Measurements from ENCODE around the gene EFL1. TPM values are rescaled to one million over a fixed set of nuclear protein-coding genes. Genes with fewer than 3 reads are reported as not detected.
"Not testable (repeated sequence)": the region's sequence is repeated elsewhere in the genome, so short reads cannot be mapped to it uniquely, and the experiment has no call there.

Gene EFL1
- polyA plus RNA-seq, 12 donors: 9.3 to 17.8 (median 14.4) TPM; not detected in 1

- not testable (repeated sequence) for DNase-seq
These were observed 58.0 kb downstream of the EFL1 start for GRCh38 chr15:82204575-82204974.

GRCh38 chr15:82197733-82198594, 64.6 kb downstream of the EFL1 start:
- DNase-seq: peak; percentile 78

DNA sequence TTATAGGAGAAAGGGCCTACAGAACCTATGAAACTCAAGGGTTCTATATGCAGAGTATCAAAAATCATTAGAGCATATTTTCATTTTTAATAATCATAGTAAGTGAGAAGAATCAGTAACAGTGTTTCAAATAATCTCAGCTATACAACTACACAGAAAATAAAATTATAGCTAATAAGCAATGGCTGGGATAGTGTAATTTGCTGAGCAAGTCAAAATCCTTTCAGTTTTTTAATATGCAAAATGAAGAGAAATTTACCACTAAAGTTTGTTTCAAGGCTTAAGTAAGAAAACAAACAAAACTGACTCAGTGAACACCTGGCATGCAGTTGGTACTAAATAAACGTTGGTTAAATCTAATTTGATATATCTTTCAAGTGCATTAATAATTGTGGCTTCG, 66.2 kb downstream of the EFL1 start:
- no peak for DNase-seq

GRCh38 chr15:82195818-82196217, 66.7 kb downstream of the EFL1 start:
- not testable (repeated sequence) for DNase-seq

GRCh38 chr15:82194488-82194887, 68.0 kb downstream of the EFL1 start:
- not testable (repeated sequence) for DNase-seq

DNA sequence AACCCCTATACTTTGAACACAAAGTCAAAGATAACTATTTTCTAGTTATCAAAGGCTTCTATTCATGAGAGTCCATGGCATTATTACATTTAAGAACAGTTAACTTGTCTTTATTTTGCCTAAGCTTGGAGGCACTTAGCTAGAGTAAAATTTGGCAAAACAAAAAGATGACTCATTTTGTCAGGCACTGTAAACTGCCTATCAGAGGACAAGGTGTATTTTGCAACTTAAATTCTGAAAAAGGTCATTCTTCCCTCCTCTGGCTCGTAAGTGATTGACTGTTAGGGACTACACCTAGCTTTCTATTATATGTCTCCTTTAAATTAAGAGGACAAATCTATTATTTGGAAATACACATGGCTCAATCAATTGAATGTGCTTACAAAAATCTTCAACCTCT, 69.1 kb downstream of the EFL1 start:
- DNase-seq: not testable (repeated sequence)

DNA sequence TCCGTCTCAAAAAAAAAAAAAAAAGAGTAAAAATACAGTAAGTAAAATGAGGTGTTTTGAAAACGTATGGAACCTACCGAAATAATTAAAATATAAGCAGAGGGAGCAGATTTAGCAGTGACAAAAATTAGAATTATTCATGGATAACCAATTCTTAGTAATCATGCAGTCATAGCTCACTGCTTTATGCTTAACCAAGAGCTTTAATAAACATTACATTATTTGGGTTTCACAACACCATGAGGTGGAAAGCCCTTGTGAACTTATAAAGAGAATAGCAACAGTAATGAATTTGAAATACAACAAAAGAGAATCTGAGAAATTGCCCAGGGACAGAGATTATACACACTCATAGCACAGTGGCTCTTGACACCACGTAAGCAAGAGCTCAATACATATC, 70.1 kb downstream of the EFL1 start:
- not testable (repeated sequence) for DNase-seq

DNA sequence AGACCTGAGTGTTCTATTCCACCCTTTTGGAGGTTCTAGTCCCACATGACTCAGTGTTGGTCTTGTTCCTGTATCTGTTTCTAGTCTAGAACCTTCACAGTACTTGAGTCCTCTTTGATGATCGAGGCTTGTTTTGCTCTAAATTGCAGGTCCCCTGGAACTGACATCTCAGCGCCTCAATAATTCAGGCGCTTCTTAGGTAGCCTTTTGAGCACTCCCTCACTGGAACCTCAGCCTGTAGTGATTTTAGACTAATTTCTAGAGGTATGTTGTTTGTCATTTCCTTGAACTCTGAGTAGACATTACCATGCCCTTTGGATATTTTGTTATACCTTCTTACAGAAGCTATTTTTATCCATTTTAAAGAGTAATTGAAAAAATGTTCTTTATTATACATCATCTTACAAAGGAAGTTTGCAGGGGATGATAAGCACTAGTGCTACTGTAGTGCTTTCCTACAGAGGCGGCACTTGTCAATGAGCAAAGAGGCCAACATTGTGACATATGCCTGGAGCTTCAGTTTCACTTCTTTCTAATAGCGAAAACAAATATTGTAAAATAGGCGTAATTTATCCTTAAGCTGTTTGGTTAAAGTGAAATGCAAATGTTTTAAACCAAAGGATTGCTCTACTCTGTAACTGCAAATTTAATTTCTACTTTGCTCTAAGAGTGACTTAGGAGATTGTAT, 75.7 kb downstream of the EFL1 start:
- no peak for DNase-seq

DNA sequence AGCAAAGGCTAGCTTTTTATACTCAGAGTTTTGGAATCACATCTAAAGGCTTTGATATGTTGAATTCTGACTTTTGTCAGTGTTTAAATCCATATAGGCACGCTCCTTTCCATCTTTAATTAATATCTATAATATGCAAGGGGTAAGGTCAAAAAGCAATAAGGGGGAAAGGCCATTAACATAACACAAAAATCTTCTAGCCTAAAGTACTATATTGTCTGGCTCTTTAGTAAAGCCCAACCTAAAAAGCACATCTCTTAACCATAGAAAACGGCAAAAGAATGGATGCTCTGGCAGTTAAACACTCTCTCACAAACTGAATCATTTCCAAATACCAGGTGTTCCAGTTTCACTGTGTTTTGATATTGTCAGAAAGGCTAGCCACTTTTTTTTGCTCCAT, 76.4 kb downstream of the EFL1 start:
- no peak for DNase-seq

DNA sequence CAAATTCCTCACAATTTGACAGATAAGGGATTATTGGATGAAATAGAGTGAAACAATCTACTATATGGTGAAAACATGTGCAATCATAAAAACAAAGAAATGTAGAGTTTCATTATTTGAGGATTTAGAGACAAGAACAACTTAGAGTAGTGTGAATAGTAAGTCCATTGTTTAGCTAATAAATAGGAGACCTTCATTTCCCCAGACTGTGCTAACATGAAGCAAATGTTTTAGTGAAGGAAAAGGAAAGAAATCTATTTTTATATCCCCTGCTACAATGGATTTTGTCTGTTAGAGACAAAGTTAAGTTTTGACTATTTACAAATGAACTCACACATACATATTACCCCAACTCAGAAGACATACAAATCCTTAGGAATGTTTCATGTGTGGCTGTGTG, 77.8 kb downstream of the EFL1 start:
- no peak for DNase-seq

DNA sequence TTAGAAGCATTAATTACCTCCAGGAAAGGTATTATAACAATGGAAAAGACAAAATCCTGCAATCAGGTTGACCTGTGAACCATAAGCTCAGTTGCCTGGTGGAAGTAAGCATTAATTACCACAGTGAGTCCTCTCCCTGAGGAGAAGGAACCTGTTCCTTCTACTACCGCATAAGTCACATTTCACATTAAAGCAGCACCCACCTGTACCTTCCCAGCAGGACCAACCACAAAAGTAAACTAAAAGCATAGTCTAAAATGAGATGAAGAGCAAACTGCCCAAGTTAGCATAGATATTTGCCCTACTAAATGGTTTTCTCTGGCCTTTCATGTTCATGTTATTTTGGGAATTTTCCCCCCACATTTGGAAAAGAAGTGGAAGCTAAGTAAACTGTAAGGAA, 78.2 kb downstream of the EFL1 start:
- no peak for DNase-seq

- DNase-seq: peak; percentile 33
These were observed 79.2 kb downstream of the EFL1 start for GRCh38 chr15:82183121-82184031.

DNA sequence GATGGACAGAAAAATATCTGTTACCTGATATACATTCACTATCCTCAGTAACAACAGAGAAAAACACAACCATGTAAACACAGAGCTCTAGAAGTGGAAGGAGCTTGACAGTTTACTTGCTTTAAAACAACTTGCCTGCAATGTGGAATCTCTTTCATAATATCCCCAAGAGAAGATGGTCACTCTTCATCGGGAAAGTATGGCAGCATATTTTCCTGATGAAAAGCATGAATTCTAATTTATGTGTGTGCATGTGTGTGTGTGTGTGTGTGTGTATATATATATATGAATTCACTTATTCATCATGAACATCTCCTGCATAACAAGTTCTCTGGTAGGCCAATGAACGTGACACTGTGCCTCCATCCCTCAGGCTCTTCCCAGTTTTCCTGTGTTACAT, 81.2 kb downstream of the EFL1 start:
- no peak for DNase-seq

- DNase-seq: no peak
These were observed 84.5 kb downstream of the EFL1 start for GRCh38 chr15:82178061-82178460.

- no peak for DNase-seq
These were observed 85.1 kb downstream of the EFL1 start for GRCh38 chr15:82177291-82178010.

DNA sequence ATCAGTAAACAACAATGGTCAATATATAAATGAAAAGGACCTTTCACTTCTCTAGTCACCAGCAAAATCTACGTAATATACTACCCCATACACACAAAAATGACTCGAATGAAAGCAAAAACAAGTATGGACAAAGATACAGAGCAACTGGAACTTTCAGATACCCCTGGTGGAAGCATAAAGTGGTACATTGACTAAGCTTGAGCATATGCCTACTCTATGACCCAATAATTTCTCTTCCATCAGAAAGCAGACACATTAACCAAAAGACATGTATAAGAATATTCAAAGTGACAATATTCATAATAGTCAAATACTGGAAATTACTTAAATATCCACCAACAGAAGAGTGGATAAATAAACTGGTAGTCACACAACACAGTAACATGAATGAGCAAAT, 86.0 kb downstream of the EFL1 start:
- no peak for DNase-seq

DNA sequence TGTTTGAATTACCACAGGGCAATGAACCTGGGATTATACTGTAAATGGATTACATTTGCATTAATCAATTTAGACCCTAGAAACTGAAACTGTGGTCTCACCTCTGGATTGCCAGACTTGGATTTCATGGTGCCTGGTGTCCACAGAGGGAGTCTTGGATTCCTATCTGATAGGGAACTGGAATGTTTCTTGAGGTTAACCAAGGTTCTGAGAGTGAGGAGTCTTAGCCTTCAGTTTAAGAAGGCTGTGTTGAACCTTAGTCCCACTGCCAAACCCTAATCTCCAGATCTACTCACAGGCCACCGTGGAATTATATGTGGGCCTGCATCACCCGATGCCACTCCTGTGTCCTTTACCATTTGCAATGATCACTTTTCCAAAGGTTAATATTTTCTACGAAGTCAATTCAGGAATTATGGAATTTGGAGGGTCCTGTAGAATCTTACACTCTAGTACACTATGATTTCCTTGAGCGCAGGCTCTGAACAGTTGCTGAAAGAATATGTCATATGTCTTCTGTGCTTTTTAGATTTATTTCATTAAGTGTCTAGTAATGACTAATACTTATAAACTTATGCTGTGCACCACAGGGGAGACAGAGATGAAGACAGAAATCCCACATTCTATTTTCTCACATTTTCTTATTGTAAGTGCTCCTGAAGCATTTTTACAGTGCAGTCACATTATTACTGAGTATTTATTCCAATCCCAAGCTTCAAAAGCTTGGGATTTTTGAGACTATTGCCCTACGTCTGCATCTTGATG, 87.9 kb downstream of the EFL1 start:
- no peak for DNase-seq

GRCh38 chr15:82173108-82173507, 89.4 kb downstream of the EFL1 start:
- no peak for DNase-seq

DNA sequence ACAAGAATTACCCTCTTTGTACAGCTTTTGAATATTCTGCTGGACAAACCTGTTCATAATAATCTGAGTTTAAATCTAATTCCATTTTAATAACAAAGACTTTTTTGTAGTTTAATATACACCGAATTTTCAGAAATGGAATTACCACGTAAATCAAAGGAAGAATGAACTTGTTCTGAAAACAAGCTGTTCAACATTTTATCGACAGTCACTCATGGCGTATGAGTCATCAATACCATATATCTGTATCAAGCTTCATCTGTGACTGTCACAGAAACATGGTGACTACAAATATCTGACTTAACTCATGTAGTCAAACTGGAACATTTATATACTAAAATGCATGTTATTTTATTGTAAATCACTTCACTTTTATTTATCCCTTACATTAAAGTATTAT, 90.0 kb downstream of the EFL1 start:
- no peak for DNase-seq

DNA sequence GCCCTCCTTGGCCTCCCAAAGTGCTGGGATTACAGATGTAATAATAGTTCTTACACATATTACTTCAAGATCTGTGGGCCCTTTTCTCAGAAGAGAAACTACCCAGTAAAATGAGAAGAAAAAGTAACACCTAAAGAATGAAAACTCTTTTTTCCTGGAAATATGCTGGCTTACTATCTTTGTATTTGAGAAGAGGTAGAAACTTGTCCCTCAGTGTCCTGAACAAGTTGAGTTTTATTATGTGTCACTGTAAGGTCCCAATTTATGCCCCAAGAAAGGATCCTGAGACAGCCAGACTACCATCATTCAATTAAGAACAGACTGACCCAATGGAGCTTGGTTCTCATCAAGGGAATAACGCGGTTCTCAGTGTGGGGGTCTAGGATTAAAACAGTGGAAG, 93.8 kb downstream of the EFL1 start:
- DNase-seq: no peak

- no peak for DNase-seq
These were observed 94.2 kb downstream of the EFL1 start for GRCh38 chr15:82168296-82168695.
